Esophagus (tissue), 2 donors: ENCODE data around the gene SCRT2. TPM values are rescaled to one million over a fixed set of nuclear protein-coding genes. Genes with fewer than 3 reads are reported as not detected.

Source experiments
- H3K27ac ChIP-seq, 2 donors: one replicate each; pipeline ENCODE4 v1.5.1; 2013; ENCODE audit warnings: low read depth in 2 of 2, mild to moderate bottlenecking in 2 of 2, inconsistent platforms in 1 of 2, low read length in 1 of 2, moderate library complexity in 1 of 2
- H3K27me3 ChIP-seq, 2 donors: one replicate each; pipeline ENCODE4 v1.6.1; 2013; ENCODE audit warnings: low read length in 2 of 2, control low read depth in 1 of 2, mild to moderate bottlenecking in 1 of 2; ENCODE audit not compliant: insufficient read depth in 2 of 2, control insufficient read depth in 1 of 2
- H3K36me3 ChIP-seq, 2 donors: one replicate each; pipeline ENCODE4 v1.6.1; 2013; ENCODE audit warnings: low read length in 1 of 2; ENCODE audit not compliant: control insufficient read depth in 2 of 2, insufficient read depth in 2 of 2
- H3K4me1 ChIP-seq, 2 donors: one replicate each; pipeline ENCODE4 v1.6.1; 2013; ENCODE audit warnings: low read length in 1 of 2; ENCODE audit not compliant: control insufficient read depth in 2 of 2, insufficient read depth in 2 of 2
- H3K4me3 ChIP-seq, 2 donors: one replicate each; pipeline ENCODE4 v1.5.1; 2013; ENCODE audit warnings: low read length in 2 of 2, mild to moderate bottlenecking in 2 of 2, low read depth in 1 of 2, moderate library complexity in 1 of 2
- H3K9me3 ChIP-seq, 2 donors: one replicate each; pipeline ENCODE4 v1.6.1; 2013; ENCODE audit warnings: mild to moderate bottlenecking in 2 of 2, low read depth in 1 of 2, low read length in 1 of 2, moderate library complexity in 1 of 2; ENCODE audit not compliant: control insufficient read depth in 2 of 2, insufficient read depth in 1 of 2
- WGBS, 2 donors: extraction: QIAGEN DNeasy Blood & Tissue Kit; methylation state at CpG; one replicate each; pipeline ENCODE4 v1.1.7; 2013; 5-methylcytosine and 5-hydroxymethylcytosine counted together
- polyA plus RNA-seq, 2 donors: library from polyadenylated mRNA; stranded (reverse); fragments of 200-250 nt; gene quantifications; one replicate each; pipeline ENCODE4 v1.2.3, GENCODE V29; 2013
- donor health status: healthy with polysubstance abuse.
- donor health status: Bipolar disorder and iron deficiency.

SCRT2 gene
- polyA plus RNA-seq, 2 donors, result not detected

GRCh38 chr20:641516-641875 lies 34.1 kb downstream of the SCRT2 start:
- WGBS, 2 donors, result 37 to 38% methylated on average over 12 of the region's 12 CpGs
- H3K4me3 ChIP-seq, result no peak overlapping the region
- H3K9me3 ChIP-seq, result no peaks in the 10 kb centered on the region
- peaks cover 2% of the 10 kb centered on the region in 2 donors for H3K4me1 ChIP-seq
- H3K27ac ChIP-seq, result no peak overlapping the region
- H3K27me3 ChIP-seq, result no peaks in the 10 kb centered on the region
- no peaks in the 10 kb centered on the region for H3K36me3 ChIP-seq

- Histone ChIP-seq H3K36me3 (no peaks in the 10 kb centered on the region), H3K27me3 (no peaks in the 10 kb centered on the region), H3K27ac (no peak overlapping the region), H3K4me1 (peaks cover 2% of the 10 kb centered on the region in 2 donors), H3K4me3 (no peak overlapping the region), H3K9me3 (no peaks in the 10 kb centered on the region)
- WGBS, 2 donors, result 50 to 56% methylated on average over 11 of the region's 11 CpGs
These were observed 34.7 kb downstream of the SCRT2 start for GRCh38 chr20:640674-641515.

GRCh38 chr20:638579-638978 lies 37.0 kb downstream of the SCRT2 start:
- H3K9me3 ChIP-seq, result no peaks in the 10 kb centered on the region
- WGBS, 2 donors, result 58 to 65% methylated on average over 1 of the region's 1 CpG
- H3K27ac ChIP-seq, result no peak overlapping the region
- H3K36me3 ChIP-seq, result no peaks in the 10 kb centered on the region
- H3K4me3 ChIP-seq, result no peak overlapping the region
- H3K27me3 ChIP-seq, result no peaks in the 10 kb centered on the region
- no peaks in the 10 kb centered on the region for H3K4me1 ChIP-seq

GRCh38 chr20:637559-637958 lies 38.0 kb downstream of the SCRT2 start:
- WGBS, 2 donors, result 65 to 77% methylated on average over 2 of the region's 2 CpGs
- no peak overlapping the region for H3K4me3 ChIP-seq
- H3K9me3 ChIP-seq, result no peaks in the 10 kb centered on the region
- no peaks in the 10 kb centered on the region for H3K4me1 ChIP-seq
- H3K27me3 ChIP-seq, result no peaks in the 10 kb centered on the region
- no peak overlapping the region for H3K27ac ChIP-seq
- H3K36me3 ChIP-seq, result no peaks in the 10 kb centered on the region

GRCh38 chr20:635893-636338 lies 39.7 kb downstream of the SCRT2 start:
- no peak overlapping the region for H3K4me3 ChIP-seq
- H3K27ac ChIP-seq, result no peak overlapping the region
- 41 to 43% methylated on average over 7 of the region's 7 CpGs for WGBS, 2 donors
- H3K9me3 ChIP-seq, result no peaks in the 10 kb centered on the region
- no peaks in the 10 kb centered on the region for H3K27me3 ChIP-seq
- H3K4me1 ChIP-seq, result no peaks in the 10 kb centered on the region
- H3K36me3 ChIP-seq, result no peaks in the 10 kb centered on the region

- Histone ChIP-seq H3K36me3 (no peaks in the 10 kb centered on the region), H3K27ac (no peak overlapping the region), H3K9me3 (no peaks in the 10 kb centered on the region), H3K27me3 (no peaks in the 10 kb centered on the region), H3K4me3 (no peak overlapping the region), H3K4me1 (no peaks in the 10 kb centered on the region)
- 65 to 68% methylated on average over 9 of the region's 9 CpGs for WGBS, 2 donors
These were observed 40.3 kb downstream of the SCRT2 start for GRCh38 chr20:635028-635892.

GRCh38 chr20:634148-634925 lies 41.3 kb downstream of the SCRT2 start:
- Histone ChIP-seq H3K9me3 (no peaks in the 10 kb centered on the region), H3K27me3 (no peaks in the 10 kb centered on the region), H3K4me3 (no peak overlapping the region), H3K27ac (no peak overlapping the region), H3K36me3 (no peaks in the 10 kb centered on the region), H3K4me1 (no peaks in the 10 kb centered on the region)
- 51 to 56% methylated on average over 14 of the region's 14 CpGs for WGBS, 2 donors

- Histone ChIP-seq H3K4me3 (no peak overlapping the region), H3K27me3 (no peaks in the 10 kb centered on the region), H3K27ac (no peak overlapping the region), H3K36me3 (no peaks in the 10 kb centered on the region), H3K4me1 (no peaks in the 10 kb centered on the region), H3K9me3 (no peaks in the 10 kb centered on the region)
- WGBS, 2 donors, result 30 to 49% methylated on average over 1 of the region's 1 CpG
These were observed 44.5 kb downstream of the SCRT2 start for GRCh38 chr20:631101-631500.

- Histone ChIP-seq H3K4me1 (no peaks in the 10 kb centered on the region), H3K9me3 (no peaks in the 10 kb centered on the region), H3K4me3 (no peak overlapping the region), H3K36me3 (no peaks in the 10 kb centered on the region), H3K27me3 (no peaks in the 10 kb centered on the region), H3K27ac (no peak overlapping the region)
- 66 to 73% methylated on average over 2 of the region's 2 CpGs for WGBS, 2 donors
These were observed 49.0 kb downstream of the SCRT2 start for GRCh38 chr20:626579-626978.
